ENCODE data around the gene AK8.

AK8 gene

GRCh38 chr9:132702254-132702653, 175.8 kb downstream of the AK8 start:
- TF ChIP-seq CTCF (IDR thresholded peaks at IDR 0.05): no peak
- H3K27me3 ChIP-seq: peaks cover 36% of the 10 kb centered on the region

GRCh38 chr9:132699956-132700355, 178.1 kb downstream of the AK8 start:
- Histone ChIP-seq H3K9me3 (peaks cover 12% of the 10 kb centered on the region), H3K27me3 (peaks cover 36% of the 10 kb centered on the region)

More at GRCh38 chr9:132702254-132702653, 175.8 kb downstream of the AK8 start:
- no peaks in the 10 kb centered on the region for H3K4me1 ChIP-seq (ENCODE audit: control insufficient read depth in 1 of 2, insufficient read depth in 1 of 2, low read depth in 1 of 2, low read length in 1 of 2)
- H3K4me3 ChIP-seq (ENCODE audit: low read depth in 1 of 2, low read length in 1 of 2): no peak overlapping the region
- H3K9me3 ChIP-seq: peaks cover 4% of the 10 kb centered on the region
- no peak overlapping the region for H3K27ac ChIP-seq
- H3K36me3 ChIP-seq: no peaks in the 10 kb centered on the region

GRCh38 chr9:132698989-132699388, 179.1 kb downstream of the AK8 start:
- no peak overlapping the region for H3K27ac ChIP-seq
- no peaks in the 10 kb centered on the region for H3K36me3 ChIP-seq
- H3K27me3 ChIP-seq: peaks cover 33% of the 10 kb centered on the region
- no peaks in the 10 kb centered on the region for H3K4me1 ChIP-seq (ENCODE audit: control insufficient read depth in 1 of 2, insufficient read depth in 1 of 2, low read depth in 1 of 2, low read length in 1 of 2)
- no peak for TF ChIP-seq CTCF (IDR thresholded peaks at IDR 0.05)
- H3K9me3 ChIP-seq: peaks cover 12% of the 10 kb centered on the region
- H3K4me3 ChIP-seq (ENCODE audit: low read depth in 1 of 2, low read length in 1 of 2): no peak overlapping the region

More at GRCh38 chr9:132699956-132700355, 178.1 kb downstream of the AK8 start:
- TF ChIP-seq CTCF (IDR thresholded peaks at IDR 0.05): no peak
- Histone ChIP-seq H3K27ac (no peak overlapping the region), H3K36me3 (no peaks in the 10 kb centered on the region), H3K4me1 (ENCODE audit: control insufficient read depth in 1 of 2, insufficient read depth in 1 of 2, low read depth in 1 of 2, low read length in 1 of 2) (no peaks in the 10 kb centered on the region), H3K4me3 (ENCODE audit: low read depth in 1 of 2, low read length in 1 of 2) (no peak overlapping the region)

GRCh38 chr9:132697230-132697629, 180.9 kb downstream of the AK8 start:
- TF ChIP-seq CTCF (IDR thresholded peaks at IDR 0.05): no peak

GRCh38 chr9:132694144-132694543, 183.9 kb downstream of the AK8 start:
- Histone ChIP-seq H3K36me3 (peaks cover 10% of the 10 kb centered on the region), H3K27ac (no peak overlapping the region), H3K4me1 (ENCODE audit: control insufficient read depth in 1 of 2, insufficient read depth in 1 of 2, low read depth in 1 of 2, low read length in 1 of 2) (no peaks in the 10 kb centered on the region), H3K27me3 (peaks cover 5% of the 10 kb centered on the region), H3K9me3 (peaks cover 12% of the 10 kb centered on the region), H3K4me3 (ENCODE audit: low read depth in 1 of 2, low read length in 1 of 2) (no peak overlapping the region)
- no peak for TF ChIP-seq CTCF (IDR thresholded peaks at IDR 0.05)

More at GRCh38 chr9:132697230-132697629, 180.9 kb downstream of the AK8 start:
- H3K9me3 ChIP-seq: peaks cover 12% of the 10 kb centered on the region
- no peaks in the 10 kb centered on the region for H3K4me1 ChIP-seq (ENCODE audit: control insufficient read depth in 1 of 2, insufficient read depth in 1 of 2, low read depth in 1 of 2, low read length in 1 of 2)
- no peaks in the 10 kb centered on the region for H3K36me3 ChIP-seq
- H3K27ac ChIP-seq: no peak overlapping the region
- H3K4me3 ChIP-seq (ENCODE audit: low read depth in 1 of 2, low read length in 1 of 2): no peak overlapping the region
- H3K27me3 ChIP-seq: peaks cover 15% of the 10 kb centered on the region

- peaks cover 35% of the 10 kb centered on the region for H3K36me3 ChIP-seq
- TF ChIP-seq CTCF (IDR thresholded peaks at IDR 0.05): no peak
- no peaks in the 10 kb centered on the region for H3K9me3 ChIP-seq
Measured at GRCh38 chr9:132690696-132691095, 187.4 kb downstream of the AK8 start.

More at GRCh38 chr9:132690696-132691095, 187.4 kb downstream of the AK8 start:
- Histone ChIP-seq H3K4me1 (ENCODE audit: control insufficient read depth in 1 of 2, insufficient read depth in 1 of 2, low read depth in 1 of 2, low read length in 1 of 2) (no peaks in the 10 kb centered on the region), H3K27ac (no peak overlapping the region), H3K27me3 (no peaks in the 10 kb centered on the region), H3K4me3 (ENCODE audit: low read depth in 1 of 2, low read length in 1 of 2) (no peak overlapping the region)
